HG02840 (cell line): Measurements from ENCODE around the gene ALKAL2.

ENCODE experiments used
- ATAC-seq: cut with Tn5 transposase; IDR thresholded peaks from one replicate; pipeline ENCODE4 v1.9.1; 2021; ENCODE audit warnings: mild to moderate bottlenecking, moderate library complexity, moderate number of reproducible peaks; ENCODE audit not compliant: unreplicated experiment, low FRiP score

ALKAL2 gene

GRCh38 chr2:295090-295489 is 7.2 kb upstream of the ALKAL2 start:
- no peak for ATAC-seq

- no peak for ATAC-seq
Measured at GRCh38 chr2:290090-290722, 2.3 kb upstream of the ALKAL2 start.

DNA sequence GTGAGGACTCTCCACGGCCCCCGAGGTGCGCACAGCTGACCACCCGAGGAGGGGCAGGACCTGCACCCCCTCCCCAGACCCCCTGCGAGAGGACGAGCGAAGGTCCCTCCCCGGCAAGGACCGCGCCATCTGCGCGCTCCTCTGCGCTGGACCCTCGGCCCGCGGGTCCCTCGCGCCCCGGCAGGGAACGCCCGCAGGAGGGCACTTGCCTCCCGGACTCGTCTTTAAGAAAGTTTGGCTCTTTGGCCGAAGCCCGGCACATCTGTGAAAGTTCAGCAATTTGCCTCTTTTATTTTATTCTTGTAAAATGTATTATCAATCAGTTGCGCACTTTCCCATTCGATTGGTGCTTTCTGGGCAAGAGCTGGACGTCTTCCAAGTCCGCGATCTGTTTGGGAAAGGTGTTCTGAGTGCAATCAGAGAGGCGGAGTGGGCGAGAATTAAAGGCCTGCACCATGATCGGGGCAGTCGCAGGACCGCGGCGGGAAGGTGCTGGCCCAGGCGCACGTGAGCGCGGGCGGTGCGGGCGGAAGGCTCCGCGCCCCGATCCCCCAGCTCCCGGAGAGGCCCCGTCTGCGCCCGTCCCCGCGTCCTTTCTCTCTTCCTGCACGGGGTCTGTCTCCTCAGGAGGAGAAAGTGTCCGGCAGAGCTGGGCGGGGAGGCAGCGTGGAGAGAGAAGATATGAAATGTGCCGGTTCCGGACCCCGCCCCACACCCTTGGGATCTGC is 1.6 kb upstream of the ALKAL2 start:
- ATAC-seq, result no peak

DNA sequence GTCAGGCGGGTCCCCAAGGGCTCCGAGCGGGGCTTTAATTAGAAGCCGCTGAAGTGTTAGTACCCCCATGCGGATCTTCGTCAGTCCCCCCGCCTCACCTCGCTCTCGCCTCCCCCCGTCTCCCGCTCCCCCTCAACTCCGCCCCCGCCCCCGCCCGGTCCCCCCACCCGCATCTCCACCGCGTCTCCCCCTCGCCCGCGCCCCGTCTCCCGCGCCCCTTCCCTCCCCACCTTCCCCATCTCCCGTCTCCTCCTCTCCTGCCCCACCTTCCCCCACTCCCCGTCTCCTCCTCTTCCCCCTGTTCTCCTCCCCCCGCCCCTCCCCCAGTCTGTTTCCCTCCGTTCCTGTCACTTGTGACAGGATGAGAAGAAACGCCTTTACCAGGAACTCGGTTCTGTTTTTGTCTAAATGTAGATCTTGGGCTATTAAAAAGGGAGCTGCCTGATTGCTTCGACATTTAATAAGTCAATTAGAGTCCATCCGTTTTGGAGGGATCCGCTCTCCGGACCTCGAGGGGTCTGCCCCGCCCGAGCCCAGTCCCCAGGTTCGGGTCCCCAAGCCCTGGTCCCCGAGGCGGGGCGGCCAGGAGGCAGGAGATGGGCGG is 969 bp upstream of the ALKAL2 start:
- no peak for ATAC-seq

DNA sequence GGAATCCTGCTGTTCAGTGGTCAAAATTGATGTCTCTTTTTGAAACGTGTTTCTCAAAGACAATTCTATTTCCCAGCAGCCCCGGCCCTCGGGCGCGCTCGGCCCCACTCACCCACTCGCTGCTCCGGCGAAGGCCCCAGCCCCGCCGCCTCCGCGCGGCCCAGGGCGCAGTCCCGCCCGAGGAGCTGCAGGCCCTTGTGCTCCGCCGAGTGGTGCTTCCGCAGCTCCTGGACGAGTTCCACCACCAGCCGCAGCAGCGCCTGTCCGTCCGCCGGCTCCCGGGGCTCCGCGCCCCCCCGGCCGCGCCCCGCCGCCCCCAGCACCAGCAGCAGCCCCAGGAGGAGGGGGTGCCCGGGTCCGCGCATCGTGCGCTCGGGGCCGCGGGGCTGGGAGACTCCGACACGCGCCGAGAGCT is 413 bp downstream of the ALKAL2 start:
- no peak for ATAC-seq

- ATAC-seq, result no peak
Measured at GRCh38 chr2:286774-287392, 1.0 kb downstream of the ALKAL2 start.

DNA sequence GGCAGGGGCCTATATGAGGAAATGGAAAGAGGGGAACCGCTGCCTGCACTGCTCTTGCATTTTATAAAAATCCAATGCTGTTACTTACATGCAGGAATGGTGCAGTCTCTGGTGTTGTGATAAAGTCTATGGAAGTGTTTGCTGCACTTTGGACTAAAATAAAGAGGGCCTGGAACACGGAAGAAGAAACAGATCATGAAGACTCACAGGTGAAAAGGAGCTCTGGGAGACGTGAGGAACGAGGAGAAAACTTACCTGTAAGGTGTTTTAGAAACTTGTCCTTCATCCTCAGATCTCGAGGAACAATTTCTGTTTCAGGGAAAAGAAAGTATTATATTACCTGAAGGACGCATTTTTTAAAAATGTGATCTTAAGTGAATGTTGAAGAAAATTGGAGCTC is 1.9 kb downstream of the ALKAL2 start:
- no peak for ATAC-seq

DNA sequence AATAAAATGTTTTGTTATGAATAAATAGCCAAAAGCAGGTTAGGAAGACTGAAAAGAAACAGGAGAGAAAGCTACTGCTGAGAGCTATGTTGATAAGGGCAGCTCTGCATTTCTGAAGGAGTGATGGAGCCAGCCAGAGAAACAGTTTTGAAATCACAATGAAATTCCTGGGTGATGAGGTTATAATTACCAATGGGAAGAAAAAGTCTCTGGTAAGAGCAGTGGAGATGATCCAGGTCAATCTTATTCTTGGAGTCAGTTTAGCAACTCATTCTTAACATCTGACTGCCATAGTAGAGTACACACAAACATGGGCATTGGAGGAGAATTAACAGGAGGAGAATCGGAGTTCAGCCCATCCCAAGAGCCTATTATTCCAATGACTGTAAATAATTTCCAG is 2.4 kb downstream of the ALKAL2 start:
- no peak for ATAC-seq

- no peak for ATAC-seq
Measured at GRCh38 chr2:284896-285492, 2.9 kb downstream of the ALKAL2 start.

DNA sequence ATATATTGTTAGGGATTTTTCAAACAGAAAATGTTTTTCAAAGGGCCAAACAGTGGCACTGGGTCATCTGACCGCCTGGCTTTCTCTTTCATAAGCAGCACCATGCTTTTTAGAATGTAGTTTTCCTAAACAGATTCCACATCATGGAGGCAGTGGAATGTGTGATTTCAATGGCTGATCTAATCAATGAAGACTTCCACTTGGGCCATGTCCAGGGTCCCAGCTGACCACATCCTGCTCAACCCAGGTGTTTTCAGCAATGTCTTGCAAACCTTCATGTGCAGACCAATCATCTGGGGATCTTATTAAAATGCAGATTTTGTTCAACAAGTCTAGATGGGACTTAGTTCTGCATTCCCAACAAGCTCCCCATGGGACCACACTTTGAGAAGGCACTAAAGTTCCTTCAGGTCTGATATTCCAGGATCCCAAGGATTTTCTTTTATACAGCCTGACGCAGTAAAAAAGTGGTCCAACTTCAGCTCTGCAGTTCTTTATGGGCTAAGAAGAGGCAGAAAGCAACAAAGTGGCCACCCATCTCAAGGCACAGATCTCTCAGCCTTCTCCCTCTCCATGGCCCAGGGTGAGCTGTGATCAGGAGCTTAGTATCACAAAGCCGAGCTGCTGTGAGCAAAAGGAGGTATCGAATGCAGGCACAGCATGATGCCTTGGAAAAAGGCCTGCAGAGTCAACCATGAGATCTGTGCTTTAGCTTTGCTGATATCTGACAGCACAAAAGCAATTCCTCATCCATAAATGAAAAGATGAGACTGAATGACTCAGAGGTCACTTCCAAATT is 3.7 kb downstream of the ALKAL2 start:
- no peak for ATAC-seq

- no peak for ATAC-seq
Measured at GRCh38 chr2:282371-283263, 5.3 kb downstream of the ALKAL2 start.

DNA sequence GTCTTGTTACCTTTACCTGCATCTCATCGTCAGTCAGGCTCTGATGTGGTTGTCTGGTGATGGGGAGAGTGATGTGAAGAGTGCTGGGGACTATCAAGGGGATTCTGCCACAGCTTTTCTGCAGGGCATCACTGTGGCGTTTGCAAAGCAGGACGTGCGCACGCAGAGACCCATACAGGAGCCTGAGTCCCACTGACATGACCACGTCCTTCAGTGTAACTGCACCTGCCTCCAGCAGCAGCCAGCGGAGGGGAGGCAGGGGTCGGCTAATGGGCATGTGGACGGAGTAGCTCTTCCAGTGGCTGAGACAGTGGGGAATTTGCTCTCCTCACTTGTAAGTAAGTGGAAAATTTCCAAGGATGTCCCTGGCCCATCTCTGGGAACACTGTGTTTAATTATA is 6.5 kb downstream of the ALKAL2 start:
- ATAC-seq, result no peak

DNA sequence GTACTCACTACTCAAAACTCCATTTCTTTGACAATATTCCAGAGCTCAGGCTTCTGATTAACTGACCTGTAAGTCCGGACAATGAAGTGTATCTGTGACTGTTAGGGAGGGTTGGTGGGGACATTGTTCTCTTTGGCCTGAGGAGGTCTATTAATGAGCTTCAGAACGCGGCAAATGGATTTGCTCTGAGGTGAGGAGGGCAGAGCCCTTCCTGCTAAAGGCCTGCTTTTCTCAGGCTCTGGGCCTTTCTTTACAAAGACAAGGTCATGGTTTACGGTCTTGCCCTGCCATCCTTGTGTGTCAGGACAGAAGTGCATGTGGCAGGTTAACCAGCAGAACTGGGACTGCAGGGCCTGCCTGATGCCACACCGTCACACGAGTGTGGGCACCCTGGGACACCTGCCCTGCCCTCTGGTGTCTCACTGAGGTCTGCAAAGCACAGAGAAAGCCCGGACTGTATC is 7.2 kb downstream of the ALKAL2 start:
- ATAC-seq, result no peak

DNA sequence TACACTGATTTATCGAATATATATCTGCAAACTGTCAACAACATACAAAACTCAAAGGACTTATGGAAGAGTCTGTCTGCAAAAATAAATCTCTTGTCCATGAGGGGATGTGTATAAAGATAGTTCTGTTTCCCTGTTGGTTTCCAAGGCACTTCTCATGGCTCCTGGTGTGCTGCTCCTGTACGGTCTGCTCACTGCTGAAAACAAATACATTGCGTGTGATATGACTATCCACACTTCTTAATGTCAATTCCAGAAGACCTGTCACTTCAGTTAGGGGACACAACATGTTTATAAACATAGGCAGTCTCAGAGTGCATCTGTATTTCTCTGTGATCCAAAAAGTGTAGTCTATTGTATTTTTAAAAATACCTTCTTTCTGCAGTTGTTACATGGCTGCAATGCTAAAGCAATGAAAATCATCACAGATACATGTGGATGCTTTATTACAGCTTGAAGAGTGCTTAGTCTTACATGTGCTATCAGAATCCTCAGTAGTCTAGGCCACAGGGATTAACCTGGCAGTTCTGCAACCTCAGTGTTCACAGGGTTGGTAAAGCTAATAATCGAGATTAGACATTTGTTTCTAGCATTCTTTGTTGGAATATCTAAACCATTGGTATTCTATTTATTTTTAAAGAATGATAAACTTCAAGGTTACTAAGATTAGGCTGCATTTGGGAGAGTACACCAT is 7.8 kb downstream of the ALKAL2 start:
- ATAC-seq, result no peak

GRCh38 chr2:279366-279765 is 8.5 kb downstream of the ALKAL2 start:
- ATAC-seq, result no peak

- ATAC-seq, result no peak
Measured at GRCh38 chr2:278927-279320, 9.0 kb downstream of the ALKAL2 start.

DNA sequence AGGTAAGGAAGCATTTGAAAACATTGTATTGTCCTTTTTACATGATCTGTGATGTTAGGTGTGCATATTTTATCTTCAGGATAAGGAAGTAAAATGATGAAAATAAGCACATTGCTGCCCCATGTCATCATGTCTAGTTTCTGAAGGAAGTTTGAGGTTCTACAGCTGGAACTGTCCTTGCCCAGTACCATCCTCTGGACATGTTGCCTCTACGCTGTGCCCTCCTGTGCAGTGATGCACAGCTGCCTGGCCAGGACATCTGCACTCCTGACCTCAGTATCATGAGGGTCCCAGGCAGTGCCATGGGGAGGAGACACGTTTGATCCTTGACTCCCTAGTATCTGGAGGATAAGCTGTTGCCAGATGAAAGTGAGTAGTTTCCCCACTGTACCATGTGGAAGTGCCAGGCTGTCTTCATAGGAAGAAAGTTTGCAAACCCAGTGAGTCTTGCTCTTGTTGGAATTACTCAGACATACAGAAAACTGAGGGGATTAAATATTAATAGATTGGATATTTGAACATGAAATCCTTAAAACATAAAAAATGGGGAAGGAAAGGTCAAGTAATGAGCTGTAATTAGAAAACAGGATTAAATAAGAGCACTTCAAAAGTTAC is 9.5 kb downstream of the ALKAL2 start:
- ATAC-seq, result no peak

DNA sequence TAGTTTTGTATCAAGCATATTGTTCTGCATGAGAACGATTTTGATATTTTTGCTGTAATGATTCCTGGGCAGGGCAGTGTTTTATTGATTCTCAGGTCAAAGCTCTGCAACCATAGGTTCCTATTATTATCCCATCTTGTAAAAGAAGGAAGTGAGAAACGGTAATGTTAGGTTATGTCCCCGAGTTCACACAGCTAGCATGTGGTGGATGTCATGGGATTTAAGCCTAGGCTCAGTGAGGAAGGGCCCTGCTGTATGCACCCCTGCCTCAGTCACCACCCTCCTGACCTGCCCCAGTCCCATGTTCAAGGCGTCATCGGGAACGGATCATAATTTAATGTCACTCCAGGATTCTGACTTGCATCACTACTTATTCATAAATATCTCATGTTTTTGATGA is 12.4 kb downstream of the ALKAL2 start:
- peak; percentile 74 for ATAC-seq
